HG02678 (cell line): ENCODE results near the gene NRP1.

ENCODE experiments used
- ATAC-seq: cut with Tn5 transposase; IDR thresholded peaks from one replicate; pipeline ENCODE4 v1.9.1; 2021; ENCODE audit warnings: mild to moderate bottlenecking, moderate library complexity; ENCODE audit not compliant: unreplicated experiment

NRP1 gene

DNA sequence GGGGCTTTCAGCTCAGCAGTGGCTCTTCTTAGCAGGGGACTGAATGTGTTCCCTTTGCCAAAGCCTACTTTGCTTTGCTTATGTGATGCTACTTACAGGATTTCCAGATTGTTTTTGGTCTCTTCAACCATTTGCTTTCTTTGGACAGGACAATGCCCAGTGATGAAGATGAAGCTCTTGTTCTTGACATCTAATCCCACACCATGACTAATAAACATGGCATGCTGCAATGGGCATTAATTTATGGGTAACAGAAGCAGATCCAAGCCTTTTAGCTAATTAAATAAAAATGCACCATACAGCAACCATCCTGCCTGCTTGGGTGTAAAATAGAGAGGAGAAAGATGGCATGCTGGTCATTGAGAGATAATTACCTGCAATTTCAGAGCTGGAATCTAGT is 200.9 kb downstream of the NRP1 start:
- ATAC-seq, result no peak

DNA sequence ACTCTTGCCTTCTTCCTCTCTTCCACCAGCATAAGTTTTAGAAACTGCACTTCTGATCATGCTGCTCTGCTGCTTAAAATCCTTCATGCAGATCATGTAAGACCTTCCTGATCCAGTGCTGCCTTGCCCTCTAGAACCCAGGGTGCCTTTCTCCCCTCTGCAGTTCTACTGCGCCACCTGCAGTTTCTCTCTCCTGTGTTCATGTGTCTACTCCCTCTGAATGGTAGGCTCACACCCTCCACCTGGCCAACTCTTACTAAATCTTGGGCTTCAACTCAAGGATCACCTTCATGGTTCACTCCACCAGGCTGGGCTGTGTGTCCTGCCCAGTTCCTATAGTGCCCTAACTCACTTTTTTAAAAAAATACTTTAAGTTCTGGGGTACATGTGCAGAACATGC is 201.8 kb downstream of the NRP1 start:
- no peak for ATAC-seq

DNA sequence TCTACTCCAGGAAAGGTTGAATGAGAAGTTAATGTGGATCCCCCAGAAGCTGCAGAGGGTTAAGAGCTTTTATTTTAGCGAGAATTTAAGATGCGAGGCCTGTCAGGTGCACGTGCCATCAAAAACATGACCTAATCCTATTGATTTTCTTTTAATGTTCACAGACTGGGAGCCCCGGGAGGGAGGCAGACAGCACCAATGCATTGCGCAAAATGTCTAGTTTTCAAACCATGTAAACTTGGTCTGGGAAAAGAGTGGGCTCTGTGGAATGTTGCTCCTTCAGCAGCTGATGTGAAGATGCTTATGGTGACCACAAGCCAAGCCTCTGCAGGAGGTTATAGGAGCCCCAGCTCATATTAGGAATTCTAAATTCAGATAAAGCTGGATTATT is 204.5 kb downstream of the NRP1 start:
- ATAC-seq, result no peak

DNA sequence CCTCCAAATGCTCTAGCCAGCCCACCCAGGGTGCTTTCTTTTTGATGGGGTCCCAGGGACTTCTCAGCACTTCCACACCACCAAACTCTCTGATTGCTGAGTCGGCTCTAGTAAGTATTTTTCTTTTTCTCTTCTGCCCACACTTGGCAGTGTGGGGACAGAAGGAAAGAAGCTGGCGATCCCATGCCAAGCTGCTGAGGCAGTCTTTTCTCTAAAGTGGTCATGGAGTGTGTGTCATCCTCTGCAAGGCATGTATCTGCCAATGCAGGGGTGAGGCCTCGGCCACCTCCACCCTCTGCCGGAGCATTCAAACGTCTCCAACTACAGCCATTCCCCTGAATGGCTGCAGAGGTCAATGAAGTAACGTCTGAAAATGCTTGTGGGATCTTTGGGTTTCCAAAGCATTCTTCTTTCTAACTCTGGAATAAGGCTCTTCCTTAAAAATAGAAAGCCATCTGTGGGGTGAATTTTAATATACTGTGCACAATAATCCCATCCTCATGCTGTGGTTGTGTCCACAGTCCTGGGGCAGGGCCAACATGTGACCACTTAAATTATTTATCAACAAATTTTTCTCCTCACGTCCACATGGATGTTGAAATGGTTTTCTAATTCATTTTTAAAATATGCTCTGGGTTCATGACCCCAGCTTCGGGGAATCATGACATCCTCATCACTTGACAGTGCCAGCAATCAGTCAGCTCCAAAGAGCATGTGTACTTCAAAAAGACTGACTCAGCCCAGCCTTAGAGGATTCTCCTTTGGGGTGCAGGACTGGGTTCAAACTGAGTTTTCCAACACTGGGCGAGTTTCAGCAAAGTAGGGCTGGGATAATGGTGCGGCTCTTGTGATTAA is 205.1 kb downstream of the NRP1 start:
- ATAC-seq, result no peak

DNA sequence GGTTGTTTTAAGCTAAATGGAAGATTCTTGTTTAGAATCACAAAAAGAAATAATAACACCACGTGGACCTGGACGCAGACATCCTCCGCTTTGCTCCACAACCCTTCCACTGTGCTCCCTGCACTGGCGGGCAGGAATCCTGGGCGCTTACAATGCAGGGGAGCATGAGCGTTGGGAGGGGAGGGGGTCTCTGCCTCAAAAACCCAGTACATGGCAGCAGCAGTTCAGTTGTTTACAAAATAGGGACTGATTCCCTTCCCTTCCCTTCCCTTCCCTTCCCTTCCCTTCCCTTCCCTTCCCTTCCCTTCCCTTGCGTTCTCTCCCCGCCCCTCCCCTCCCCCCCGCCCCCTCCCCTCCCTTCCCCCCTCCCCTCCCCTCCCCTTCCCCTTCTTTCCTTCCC is 206.8 kb downstream of the NRP1 start:
- ATAC-seq, result no peak
